Measurements from ENCODE around the gene ATOX1.

ATOX1 gene

DNA sequence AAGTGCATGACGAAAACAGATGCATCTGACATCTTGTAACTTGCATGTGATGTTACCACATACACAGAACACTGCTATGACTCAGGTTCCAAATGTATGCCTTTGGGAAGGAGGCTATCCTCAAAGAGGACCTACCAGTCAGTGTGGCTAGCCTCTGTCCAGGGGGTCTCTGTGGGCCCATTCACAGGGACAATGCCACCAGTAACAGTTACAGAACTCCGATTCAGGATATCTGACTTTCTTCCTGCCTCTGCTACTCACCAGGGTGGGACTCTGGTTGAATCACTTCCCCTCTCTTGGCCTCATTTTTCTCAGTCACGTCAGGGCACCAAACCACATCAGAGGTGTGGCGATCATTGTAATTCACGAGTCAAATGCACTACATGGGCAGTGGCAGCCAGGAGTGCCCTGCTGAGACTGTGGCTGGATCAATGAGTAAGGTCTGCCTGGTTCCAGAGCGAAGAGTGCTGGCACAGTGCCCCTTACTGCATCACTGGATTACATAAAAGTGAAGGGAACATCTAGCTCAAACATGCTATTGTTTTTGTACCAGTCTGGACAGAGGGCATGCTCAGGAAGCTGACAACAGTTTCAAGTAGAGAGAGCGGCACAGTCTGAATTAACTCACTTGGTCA, 13.2 kb downstream of the ATOX1 start:
- peak overlapping the region in 3 of 5 donors; percentile 21 to 77 (median 45) for H3K9ac ChIP-seq (ENCODE audit: low read length in 5 of 5)
- peaks cover 0 to 32% (median 14%) of the 10 kb centered on the region in 5 donors for H3K36me3 ChIP-seq (ENCODE audit: control insufficient read depth in 5 of 5, insufficient read depth in 5 of 5, low read length in 5 of 5)
- H3K27ac ChIP-seq (ENCODE audit: low read depth, low read length): peak overlapping the region; percentile 75
- peaks cover 16 to 68% (median 50%) of the 10 kb centered on the region in 5 donors for H3K4me1 ChIP-seq (ENCODE audit: control insufficient read depth in 5 of 5, insufficient read depth in 5 of 5, low read length in 5 of 5)
- H3K9me3 ChIP-seq (ENCODE audit: control insufficient read depth in 5 of 5, low read length in 5 of 5): no peaks in the 10 kb centered on the region
- peak overlapping the region in 1 of 5 donors; percentile 35 for H3K4me3 ChIP-seq (ENCODE audit: low read depth in 1 of 5, low read length in 5 of 5)
- H3K27me3 ChIP-seq (ENCODE audit: control insufficient read depth in 5 of 5, insufficient read depth in 4 of 5, low read length in 5 of 5): no peaks in the 10 kb centered on the region

DNA sequence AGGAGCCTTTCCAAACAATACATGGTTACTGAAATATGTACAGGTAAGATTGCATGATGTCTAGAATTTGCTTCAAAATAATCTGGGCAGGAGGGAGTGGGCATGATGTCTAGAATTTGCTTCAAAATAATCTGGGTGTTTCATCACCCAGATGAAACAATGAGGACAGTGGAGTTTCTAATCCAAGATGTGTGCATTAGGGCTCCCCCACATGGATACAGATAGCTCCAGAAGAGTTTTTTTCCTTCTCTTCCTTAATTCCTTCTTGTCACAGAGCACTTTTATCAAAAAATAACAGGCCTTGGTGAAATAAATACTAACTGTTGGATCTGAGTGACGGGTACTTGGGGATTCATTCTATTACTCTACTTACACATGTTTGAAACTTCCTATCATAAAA, 14.9 kb downstream of the ATOX1 start:
- Histone ChIP-seq H3K27ac (ENCODE audit: low read depth, low read length) (peak overlapping the region; percentile 75), H3K4me1 (ENCODE audit: control insufficient read depth in 5 of 5, insufficient read depth in 5 of 5, low read length in 5 of 5) (peaks cover 19 to 68% (median 51%) of the 10 kb centered on the region in 5 donors), H3K9ac (ENCODE audit: low read length in 5 of 5) (no peak overlapping the region)

GRCh38 chr5:151742870-151743294, 15.5 kb downstream of the ATOX1 start:
- peak overlapping the region; percentile 90 for H3K27ac ChIP-seq (ENCODE audit: low read depth, low read length)
- H3K9me3 ChIP-seq (ENCODE audit: control insufficient read depth in 5 of 5, low read length in 5 of 5): no peaks in the 10 kb centered on the region
- peaks cover 0 to 32% (median 14%) of the 10 kb centered on the region in 5 donors for H3K36me3 ChIP-seq (ENCODE audit: control insufficient read depth in 5 of 5, insufficient read depth in 5 of 5, low read length in 5 of 5)
- no peak overlapping the region for H3K9ac ChIP-seq (ENCODE audit: low read length in 5 of 5)
- no peak overlapping the region for H3K4me3 ChIP-seq (ENCODE audit: low read depth in 1 of 5, low read length in 5 of 5)
- no peaks in the 10 kb centered on the region for H3K27me3 ChIP-seq (ENCODE audit: control insufficient read depth in 5 of 5, insufficient read depth in 4 of 5, low read length in 5 of 5)
- peaks cover 19 to 70% (median 55%) of the 10 kb centered on the region in 5 donors for H3K4me1 ChIP-seq (ENCODE audit: control insufficient read depth in 5 of 5, insufficient read depth in 5 of 5, low read length in 5 of 5)

More for the DNA sequence above, 14.9 kb downstream of the ATOX1 start:
- peaks cover 0 to 32% (median 14%) of the 10 kb centered on the region in 5 donors for H3K36me3 ChIP-seq (ENCODE audit: control insufficient read depth in 5 of 5, insufficient read depth in 5 of 5, low read length in 5 of 5)
- H3K4me3 ChIP-seq (ENCODE audit: low read depth in 1 of 5, low read length in 5 of 5): no peak overlapping the region
- no peaks in the 10 kb centered on the region for H3K9me3 ChIP-seq (ENCODE audit: control insufficient read depth in 5 of 5, low read length in 5 of 5)
- H3K27me3 ChIP-seq (ENCODE audit: control insufficient read depth in 5 of 5, insufficient read depth in 4 of 5, low read length in 5 of 5): no peaks in the 10 kb centered on the region

DNA sequence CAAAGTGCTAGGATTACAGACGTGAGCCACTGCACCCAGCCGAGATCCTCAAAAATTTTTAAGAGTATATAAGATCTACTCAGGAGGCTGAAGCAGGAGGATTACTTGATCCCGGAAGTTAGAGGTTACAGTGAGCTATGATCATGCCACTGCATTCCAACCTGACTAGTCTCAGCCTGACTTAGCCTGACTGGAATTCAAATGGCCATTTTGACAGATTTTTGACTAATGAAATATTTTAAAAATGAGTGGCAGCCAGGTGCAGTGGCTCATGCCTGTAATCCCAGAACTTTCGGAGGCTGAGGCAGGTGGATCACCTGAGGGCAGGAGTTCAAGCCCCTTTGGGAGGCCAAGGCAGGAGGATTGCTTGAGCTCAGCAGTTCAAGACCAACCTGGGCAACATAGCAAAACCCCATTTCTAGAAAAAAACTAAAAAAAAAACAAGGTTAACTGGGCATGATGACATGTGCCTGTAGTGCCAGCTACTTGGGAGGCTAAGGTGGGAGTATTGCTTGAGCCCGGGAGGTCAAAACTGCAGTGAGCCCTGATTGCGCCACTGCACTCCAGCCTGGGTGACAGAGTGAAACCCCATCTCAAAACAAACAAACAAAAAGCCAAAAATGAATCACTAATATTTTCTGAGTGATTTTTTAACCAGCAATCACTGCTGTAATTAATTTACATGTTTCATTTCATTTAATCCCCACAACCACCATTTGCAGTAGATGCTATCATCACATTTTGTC, 16.6 kb downstream of the ATOX1 start:
- no peaks in the 10 kb centered on the region for H3K9me3 ChIP-seq (ENCODE audit: control insufficient read depth in 5 of 5, low read length in 5 of 5)
- H3K36me3 ChIP-seq (ENCODE audit: control insufficient read depth in 5 of 5, insufficient read depth in 5 of 5, low read length in 5 of 5): peaks cover 0 to 32% (median 14%) of the 10 kb centered on the region in 5 donors
- H3K9ac ChIP-seq (ENCODE audit: low read length in 5 of 5): no peak overlapping the region
- peak overlapping the region; percentile 90 for H3K27ac ChIP-seq (ENCODE audit: low read depth, low read length)
- H3K4me3 ChIP-seq (ENCODE audit: low read depth in 1 of 5, low read length in 5 of 5): no peak overlapping the region
- peaks cover 21 to 76% (median 58%) of the 10 kb centered on the region in 5 donors for H3K4me1 ChIP-seq (ENCODE audit: control insufficient read depth in 5 of 5, insufficient read depth in 5 of 5, low read length in 5 of 5)
- no peaks in the 10 kb centered on the region for H3K27me3 ChIP-seq (ENCODE audit: control insufficient read depth in 5 of 5, insufficient read depth in 4 of 5, low read length in 5 of 5)

DNA sequence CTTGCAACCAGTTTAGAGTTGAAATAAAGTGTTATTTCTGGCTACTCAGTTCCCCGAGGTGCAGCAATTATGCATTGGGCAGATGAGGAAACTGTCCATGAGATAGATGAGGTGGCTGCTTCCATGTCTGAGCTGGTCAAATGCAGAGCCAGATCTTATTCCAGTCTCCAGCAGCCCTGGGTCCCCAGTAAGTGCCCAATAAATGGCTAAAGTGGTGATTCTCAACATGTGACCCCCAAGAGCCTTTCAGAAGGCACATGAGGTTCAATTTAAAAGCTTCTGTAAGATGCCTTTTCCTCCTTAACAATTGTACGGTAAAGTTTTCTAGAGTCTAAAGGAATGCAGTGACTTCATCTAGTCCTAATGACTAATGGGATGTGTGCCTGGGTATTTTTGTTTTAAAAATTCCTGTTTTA, 17.5 kb downstream of the ATOX1 start:
- peak overlapping the region in 2 of 5 donors; percentile 19 to 39 for H3K4me3 ChIP-seq (ENCODE audit: low read depth in 1 of 5, low read length in 5 of 5)
- peaks cover 19 to 70% (median 51%) of the 10 kb centered on the region in 5 donors for H3K4me1 ChIP-seq (ENCODE audit: control insufficient read depth in 5 of 5, insufficient read depth in 5 of 5, low read length in 5 of 5)
- no peaks in the 10 kb centered on the region for H3K9me3 ChIP-seq (ENCODE audit: control insufficient read depth in 5 of 5, low read length in 5 of 5)
- H3K9ac ChIP-seq (ENCODE audit: low read length in 5 of 5): peak overlapping the region in 4 of 5 donors; percentile 3 to 18 (median 12)
- no peaks in the 10 kb centered on the region for H3K27me3 ChIP-seq (ENCODE audit: control insufficient read depth in 5 of 5, insufficient read depth in 4 of 5, low read length in 5 of 5)
- H3K36me3 ChIP-seq (ENCODE audit: control insufficient read depth in 5 of 5, insufficient read depth in 5 of 5, low read length in 5 of 5): peaks cover 0 to 27% (median 13%) of the 10 kb centered on the region in 5 donors
- H3K27ac ChIP-seq (ENCODE audit: low read depth, low read length): peak overlapping the region; percentile 90

- Histone ChIP-seq H3K27ac (ENCODE audit: low read depth, low read length) (peak overlapping the region; percentile 90), H3K4me3 (ENCODE audit: low read depth in 1 of 5, low read length in 5 of 5) (peak overlapping the region in 2 of 5 donors; percentile 19 to 39), H3K4me1 (ENCODE audit: control insufficient read depth in 5 of 5, insufficient read depth in 5 of 5, low read length in 5 of 5) (peaks cover 16 to 66% (median 47%) of the 10 kb centered on the region in 5 donors), H3K9ac (ENCODE audit: low read length in 5 of 5) (peak overlapping the region in 4 of 5 donors; percentile 11 to 52 (median 15)), H3K36me3 (ENCODE audit: control insufficient read depth in 5 of 5, insufficient read depth in 5 of 5, low read length in 5 of 5) (peaks cover 0 to 22% (median 8%) of the 10 kb centered on the region in 5 donors), H3K27me3 (ENCODE audit: control insufficient read depth in 5 of 5, insufficient read depth in 4 of 5, low read length in 5 of 5) (no peaks in the 10 kb centered on the region), H3K9me3 (ENCODE audit: control insufficient read depth in 5 of 5, low read length in 5 of 5) (no peaks in the 10 kb centered on the region)
Observed at GRCh38 chr5:151740336-151740942, 18.0 kb downstream of the ATOX1 start.

- peaks cover 0 to 17% (median 4%) of the 10 kb centered on the region in 5 donors for H3K36me3 ChIP-seq (ENCODE audit: control insufficient read depth in 5 of 5, insufficient read depth in 5 of 5, low read length in 5 of 5)
- H3K27ac ChIP-seq (ENCODE audit: low read depth, low read length): peak overlapping the region; percentile 90
Observed at GRCh38 chr5:151739939-151740335, 18.5 kb downstream of the ATOX1 start.

DNA sequence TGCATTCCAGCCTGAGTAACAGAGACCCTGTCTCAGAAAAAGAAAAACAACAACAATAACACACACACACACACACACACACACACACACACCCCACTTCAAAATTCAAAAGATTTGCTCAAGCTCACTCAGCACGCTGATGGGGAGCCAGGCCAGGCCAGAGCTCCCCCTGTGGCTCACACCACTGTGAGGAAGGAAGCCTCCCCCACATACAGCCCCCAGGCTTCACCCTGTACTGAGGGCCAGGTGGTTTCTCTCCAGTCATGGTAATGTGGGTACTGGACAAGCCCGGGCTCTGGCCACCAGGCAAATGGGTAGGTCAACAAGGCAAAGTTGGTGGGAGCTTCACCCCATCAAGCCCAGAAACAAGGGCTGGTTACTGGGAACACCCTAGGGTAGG, 19.0 kb downstream of the ATOX1 start:
- Histone ChIP-seq H3K36me3 (ENCODE audit: control insufficient read depth in 5 of 5, insufficient read depth in 5 of 5, low read length in 5 of 5) (peaks cover 0 to 13% (median 2%) of the 10 kb centered on the region in 5 donors), H3K4me3 (ENCODE audit: low read depth in 1 of 5, low read length in 5 of 5) (no peak overlapping the region), H3K9me3 (ENCODE audit: control insufficient read depth in 5 of 5, low read length in 5 of 5) (no peaks in the 10 kb centered on the region), H3K27ac (ENCODE audit: low read depth, low read length) (peak overlapping the region; percentile 90), H3K4me1 (ENCODE audit: control insufficient read depth in 5 of 5, insufficient read depth in 5 of 5, low read length in 5 of 5) (peaks cover 11 to 56% (median 37%) of the 10 kb centered on the region in 5 donors), H3K9ac (ENCODE audit: low read length in 5 of 5) (peak overlapping the region in 2 of 5 donors; percentile 22 to 52), H3K27me3 (ENCODE audit: control insufficient read depth in 5 of 5, insufficient read depth in 4 of 5, low read length in 5 of 5) (no peaks in the 10 kb centered on the region)

More at GRCh38 chr5:151739939-151740335, 18.5 kb downstream of the ATOX1 start:
- H3K4me3 ChIP-seq (ENCODE audit: low read depth in 1 of 5, low read length in 5 of 5): peak overlapping the region in 1 of 5 donors; percentile 13
- no peaks in the 10 kb centered on the region for H3K27me3 ChIP-seq (ENCODE audit: control insufficient read depth in 5 of 5, insufficient read depth in 4 of 5, low read length in 5 of 5)
- peaks cover 13 to 61% (median 43%) of the 10 kb centered on the region in 5 donors for H3K4me1 ChIP-seq (ENCODE audit: control insufficient read depth in 5 of 5, insufficient read depth in 5 of 5, low read length in 5 of 5)
- no peaks in the 10 kb centered on the region for H3K9me3 ChIP-seq (ENCODE audit: control insufficient read depth in 5 of 5, low read length in 5 of 5)
- H3K9ac ChIP-seq (ENCODE audit: low read length in 5 of 5): peak overlapping the region in 3 of 5 donors; percentile 1 to 52 (median 12)

DNA sequence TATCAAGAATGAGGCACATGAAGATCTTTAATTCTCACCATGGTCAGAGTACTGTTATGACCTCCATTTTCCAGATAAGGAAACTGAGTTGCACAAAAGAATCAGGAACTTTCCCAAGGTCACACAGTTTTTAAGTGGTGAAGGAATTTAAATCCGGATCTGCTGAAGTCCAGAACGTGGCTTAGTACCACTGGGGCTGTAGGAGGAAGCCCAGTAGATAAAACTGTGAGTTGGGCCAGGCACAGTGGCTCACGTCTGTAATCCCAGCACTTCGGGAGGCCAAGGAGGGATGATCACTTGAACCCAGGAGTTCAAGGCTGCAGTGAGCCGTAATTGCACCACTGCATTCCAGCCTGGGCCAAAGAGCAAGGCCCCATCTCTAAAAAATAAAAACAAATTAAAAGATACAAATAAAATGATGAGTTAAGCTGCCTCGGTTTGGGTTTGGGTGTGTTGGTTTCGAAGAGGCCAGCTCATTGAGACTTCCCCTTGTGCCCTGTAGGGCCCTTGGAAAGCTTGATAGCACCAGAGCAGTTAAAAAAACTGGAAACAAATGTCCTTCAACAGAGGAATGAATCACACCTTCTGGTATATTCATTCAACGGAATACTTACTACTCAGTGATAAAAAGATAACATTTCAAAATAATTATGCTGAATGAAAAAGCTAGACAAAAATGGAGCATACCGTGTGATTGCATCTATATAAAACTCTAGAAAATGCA, 20.1 kb downstream of the ATOX1 start:
- Histone ChIP-seq H3K4me1 (ENCODE audit: control insufficient read depth in 5 of 5, insufficient read depth in 5 of 5, low read length in 5 of 5) (peaks cover 11 to 56% (median 37%) of the 10 kb centered on the region in 5 donors), H3K27ac (ENCODE audit: low read depth, low read length) (peak overlapping the region; percentile 58), H3K27me3 (ENCODE audit: control insufficient read depth in 5 of 5, insufficient read depth in 4 of 5, low read length in 5 of 5) (no peaks in the 10 kb centered on the region), H3K4me3 (ENCODE audit: low read depth in 1 of 5, low read length in 5 of 5) (no peak overlapping the region), H3K9ac (ENCODE audit: low read length in 5 of 5) (no peak overlapping the region), H3K9me3 (ENCODE audit: control insufficient read depth in 5 of 5, low read length in 5 of 5) (no peaks in the 10 kb centered on the region), H3K36me3 (ENCODE audit: control insufficient read depth in 5 of 5, insufficient read depth in 5 of 5, low read length in 5 of 5) (peaks cover 0 to 10% (median 2%) of the 10 kb centered on the region in 5 donors)

Measured in subcutaneous abdominal adipose tissue (tissue), 5 donors.